GM04503 (cell line): ENCODE results near the gene BDKRB1.
A peak's percentile ranks its signal among the peaks of the same experiment; 100 is the strongest.

Experiments
- DNase-seq: peaks from one replicate; pipeline ENCODE4 v3.0.0-alpha.2; 2012; ENCODE audit warnings: low read depth

Gene BDKRB1

GRCh38 chr14:96281486-96281885, 25.5 kb downstream of the BDKRB1 start:
- DNase-seq, result no peak

GRCh38 chr14:96284008-96284407, 28.0 kb downstream of the BDKRB1 start:
- no peak for DNase-seq

GRCh38 chr14:96284430-96284829, 28.4 kb downstream of the BDKRB1 start:
- DNase-seq, result no peak

- peak; percentile 71 for DNase-seq
Observed at GRCh38 chr14:96285667-96286066, 29.7 kb downstream of the BDKRB1 start.

- no peak for DNase-seq
Observed at GRCh38 chr14:96286251-96286650, 30.2 kb downstream of the BDKRB1 start.

- DNase-seq, result no peak
Observed at GRCh38 chr14:96287856-96288255, 31.8 kb downstream of the BDKRB1 start.

- no peak for DNase-seq
Observed at GRCh38 chr14:96294246-96294645, 38.2 kb downstream of the BDKRB1 start.

GRCh38 chr14:96297000-96297399, 41.0 kb downstream of the BDKRB1 start:
- no peak for DNase-seq

- DNase-seq, result no peak
Observed at GRCh38 chr14:96297997-96298515, 42.0 kb downstream of the BDKRB1 start.

- DNase-seq, result no peak
Observed at GRCh38 chr14:96299441-96299840, 43.4 kb downstream of the BDKRB1 start.

GRCh38 chr14:96303981-96304380, 48.0 kb downstream of the BDKRB1 start:
- DNase-seq, result no peak

- DNase-seq, result no peak
Observed at GRCh38 chr14:96304956-96305355, 48.9 kb downstream of the BDKRB1 start.

GRCh38 chr14:96307434-96307833, 51.4 kb downstream of the BDKRB1 start:
- DNase-seq, result no peak

- DNase-seq, result no peak
Observed at GRCh38 chr14:96309133-96309895, 53.3 kb downstream of the BDKRB1 start.

- no peak for DNase-seq
Observed at GRCh38 chr14:96309896-96310330, 53.9 kb downstream of the BDKRB1 start.

GRCh38 chr14:96310906-96311305, 54.9 kb downstream of the BDKRB1 start:
- DNase-seq, result no peak
